Stimulated activated CD8-positive, alpha-beta memory T cell treated with anti-CD3 and anti-CD28 coated beads, Interleukin-12 subunit alpha, Interleukin-12 subunit beta, amount 100 ng/mL, for 24 hours (primary cell): ENCODE results near the gene RFX2.
"Not testable (repeated sequence)": the region's sequence is repeated elsewhere in the genome, so short reads cannot be mapped to it uniquely, and the experiment has no call there.

Experiments
- DNase-seq: peaks from one replicate; pipeline ENCODE4 v3.0.0-alpha.2; 2020; ENCODE audit errors: extremely low read depth

The RFX2 gene

DNA sequence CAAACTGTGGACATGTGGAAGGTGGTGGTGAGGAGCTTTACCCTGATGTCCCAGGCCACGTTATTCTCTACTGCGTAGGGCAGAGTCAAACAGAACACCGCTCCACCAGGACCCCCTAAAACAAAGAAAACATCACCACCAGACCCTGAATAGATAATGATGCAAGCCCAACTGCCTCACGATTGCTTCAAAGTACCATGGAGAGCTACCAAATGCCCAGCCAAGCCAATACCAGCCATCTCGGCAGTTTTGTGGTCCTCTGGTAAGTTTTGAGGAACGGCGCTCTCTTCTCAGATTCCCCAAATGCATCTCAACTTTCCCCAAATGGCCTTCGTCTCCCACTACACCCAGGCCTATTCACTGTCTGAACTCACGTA, 138.0 kb downstream of the RFX2 start:
- no peak for DNase-seq

DNA sequence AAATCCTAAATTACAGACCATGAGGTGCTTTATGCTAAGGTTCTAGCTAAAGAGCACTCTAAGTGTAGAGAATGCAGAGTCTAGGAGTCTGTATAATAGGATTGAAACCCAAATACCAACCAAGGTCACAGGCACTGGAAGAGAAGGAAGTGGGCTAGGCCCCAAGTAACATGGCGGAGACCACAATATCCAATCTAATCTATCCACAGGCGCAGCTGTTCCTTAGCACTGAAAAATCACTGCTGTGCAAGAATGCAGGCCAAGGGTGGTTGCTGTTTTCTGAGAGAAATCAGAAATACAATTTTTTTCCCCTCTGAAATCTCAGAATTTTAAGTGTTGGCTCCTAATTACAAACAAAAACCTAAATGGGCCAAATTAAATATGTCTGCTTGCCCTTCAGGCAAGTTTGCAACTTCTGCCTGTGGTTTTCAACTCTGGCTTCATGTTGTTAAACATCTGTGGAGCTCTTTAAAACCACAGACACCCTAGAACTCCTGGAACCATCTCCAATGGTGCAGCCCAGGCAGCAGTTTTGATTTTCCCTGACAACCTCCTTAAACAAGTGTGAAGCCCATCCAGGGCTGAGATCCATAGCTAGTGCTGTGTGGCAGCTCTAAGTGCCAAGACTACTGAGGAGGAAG, 138.5 kb downstream of the RFX2 start:
- no peak for DNase-seq

DNA sequence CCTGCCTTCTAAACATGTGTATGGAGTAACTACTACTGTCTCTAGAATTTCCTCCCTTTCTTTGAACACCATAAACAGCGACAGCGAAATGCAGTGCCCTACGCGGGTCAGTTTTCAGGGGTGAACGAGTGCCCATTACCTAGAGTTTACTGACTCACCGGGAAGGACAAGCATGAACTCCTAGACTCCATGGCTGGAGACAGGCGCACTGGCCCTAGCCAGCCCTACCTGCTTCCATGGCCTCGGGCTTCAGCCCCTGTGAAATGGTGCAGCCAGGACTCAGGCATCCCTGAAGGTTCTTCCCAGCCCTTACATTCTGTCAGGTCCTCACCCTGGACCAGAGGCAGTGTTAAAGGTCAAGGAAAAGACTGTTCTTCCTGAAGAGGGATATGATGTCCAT, 140.8 kb downstream of the RFX2 start:
- no peak for DNase-seq

DNA sequence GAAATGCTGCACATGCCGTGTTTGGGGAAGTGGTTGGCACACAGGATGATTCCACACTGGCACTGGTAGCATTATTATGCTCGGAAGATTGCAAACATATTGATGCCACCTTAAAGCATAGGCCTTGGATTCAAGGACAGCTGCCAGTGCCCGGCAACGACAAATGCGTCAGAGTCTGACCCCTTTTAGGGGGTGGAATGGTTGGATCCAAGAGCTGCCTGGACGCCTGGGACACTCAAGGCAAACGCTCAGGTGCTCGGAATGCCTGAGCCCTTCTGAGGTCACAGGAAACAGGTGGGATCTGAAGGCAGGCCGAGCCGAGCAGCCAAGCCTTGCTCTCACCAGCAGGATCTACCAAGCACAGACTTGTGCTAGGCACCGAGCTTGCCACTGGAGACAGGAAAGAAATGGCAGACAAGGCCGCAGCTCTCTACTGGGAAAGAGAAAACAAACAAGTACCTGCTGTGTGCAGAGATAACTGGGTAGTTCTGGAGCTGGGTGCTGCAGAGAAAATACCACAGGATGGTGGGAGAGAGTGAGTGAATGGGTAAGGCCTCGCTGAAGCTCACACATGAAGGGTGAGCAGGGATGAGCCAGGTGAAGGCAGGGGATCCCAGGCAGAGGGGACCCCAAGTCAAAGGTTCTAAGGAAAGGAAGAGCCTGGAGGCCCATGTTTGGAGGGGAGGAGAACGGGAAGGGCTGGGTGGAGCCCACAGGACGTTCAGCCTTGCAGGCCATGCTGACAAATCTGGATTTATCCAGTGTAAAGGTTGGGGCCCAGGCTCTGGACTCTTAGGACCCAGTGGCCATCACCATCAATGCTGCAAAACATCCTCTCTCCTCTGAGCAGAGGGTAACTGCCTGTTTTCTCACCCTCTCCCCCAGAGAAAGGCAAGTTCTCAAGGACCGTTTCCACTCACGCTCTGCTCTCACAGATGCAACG, 141.6 kb downstream of the RFX2 start:
- no peak for DNase-seq

DNA sequence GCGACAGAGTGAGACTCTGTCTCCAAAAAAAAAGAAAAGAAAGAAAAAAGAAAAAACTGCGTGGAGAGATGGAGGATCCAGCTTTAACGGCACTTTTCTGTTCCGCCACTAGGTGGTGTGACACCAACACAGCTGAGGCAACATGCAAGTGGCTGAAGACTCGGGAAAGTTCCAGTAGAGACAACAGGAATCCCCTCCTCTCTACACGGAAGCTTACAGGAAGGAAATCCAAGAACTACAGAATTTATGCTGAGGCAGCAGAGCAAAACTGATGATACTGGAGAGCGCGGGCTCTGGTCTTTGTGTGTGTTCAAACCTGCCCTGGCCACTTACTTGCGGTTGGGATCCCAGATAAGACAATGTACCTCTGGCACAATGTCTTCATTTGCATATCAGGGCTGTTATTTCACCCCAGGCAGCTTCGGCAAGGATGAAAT, 142.3 kb downstream of the RFX2 start:
- no peak for DNase-seq

DNA sequence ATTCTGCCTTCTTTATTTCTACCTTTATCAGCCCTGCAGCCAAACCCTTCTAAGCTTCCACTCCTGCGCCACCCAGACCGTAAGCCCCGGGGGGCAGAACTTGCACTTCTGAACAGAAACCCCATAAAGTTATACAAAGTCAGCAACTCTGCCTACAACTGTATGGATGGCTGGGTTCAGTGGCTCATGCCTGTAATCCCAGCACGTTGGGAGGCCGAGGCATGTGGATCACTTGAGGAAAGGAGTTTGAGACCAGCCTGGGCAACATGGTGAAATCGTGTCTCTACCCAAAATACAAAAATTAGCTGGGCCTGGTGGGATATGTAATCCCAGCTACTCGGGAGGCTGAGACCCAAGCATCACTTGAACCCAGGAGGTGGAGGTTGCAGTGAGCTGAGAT, 142.7 kb downstream of the RFX2 start:
- DNase-seq = no peak

DNA sequence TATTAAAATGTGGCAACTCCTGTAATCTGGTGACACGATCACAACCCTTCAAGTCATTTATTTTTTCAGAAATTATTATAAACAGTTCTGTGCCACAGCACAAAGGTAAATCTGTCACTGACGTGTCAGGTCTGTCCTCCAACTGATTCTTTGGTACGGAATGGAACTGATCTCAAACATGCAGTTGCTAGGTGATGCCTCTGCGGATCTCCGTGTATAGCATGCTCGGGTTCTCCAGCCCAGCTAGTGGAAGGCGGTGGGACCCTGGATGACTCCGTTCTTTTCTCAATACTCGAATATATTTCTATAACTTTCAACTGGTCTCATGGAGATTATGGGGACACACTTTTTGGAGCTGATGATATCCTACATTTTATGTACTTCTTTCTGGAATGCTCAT, 143.4 kb downstream of the RFX2 start:
- DNase-seq = no peak

DNA sequence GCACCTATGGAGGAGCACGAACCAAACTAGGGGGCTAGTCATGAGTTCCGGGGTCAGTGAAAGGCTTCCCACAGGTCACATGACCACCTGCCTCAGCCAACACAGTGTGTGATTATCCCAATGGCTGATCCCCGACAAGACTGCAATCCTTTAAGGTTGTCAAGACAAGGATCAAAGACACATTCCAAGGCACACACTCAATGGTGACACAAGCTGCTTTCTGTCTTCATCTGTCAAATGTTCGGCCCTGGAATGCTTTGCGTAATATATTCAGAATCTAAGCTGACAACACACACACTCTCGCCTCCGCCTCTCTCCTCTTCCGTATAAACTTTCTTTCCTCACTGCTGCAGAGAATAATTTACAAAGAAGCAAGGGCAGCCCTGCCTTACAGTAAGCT, 144.1 kb downstream of the RFX2 start:
- DNase-seq = no peak

DNA sequence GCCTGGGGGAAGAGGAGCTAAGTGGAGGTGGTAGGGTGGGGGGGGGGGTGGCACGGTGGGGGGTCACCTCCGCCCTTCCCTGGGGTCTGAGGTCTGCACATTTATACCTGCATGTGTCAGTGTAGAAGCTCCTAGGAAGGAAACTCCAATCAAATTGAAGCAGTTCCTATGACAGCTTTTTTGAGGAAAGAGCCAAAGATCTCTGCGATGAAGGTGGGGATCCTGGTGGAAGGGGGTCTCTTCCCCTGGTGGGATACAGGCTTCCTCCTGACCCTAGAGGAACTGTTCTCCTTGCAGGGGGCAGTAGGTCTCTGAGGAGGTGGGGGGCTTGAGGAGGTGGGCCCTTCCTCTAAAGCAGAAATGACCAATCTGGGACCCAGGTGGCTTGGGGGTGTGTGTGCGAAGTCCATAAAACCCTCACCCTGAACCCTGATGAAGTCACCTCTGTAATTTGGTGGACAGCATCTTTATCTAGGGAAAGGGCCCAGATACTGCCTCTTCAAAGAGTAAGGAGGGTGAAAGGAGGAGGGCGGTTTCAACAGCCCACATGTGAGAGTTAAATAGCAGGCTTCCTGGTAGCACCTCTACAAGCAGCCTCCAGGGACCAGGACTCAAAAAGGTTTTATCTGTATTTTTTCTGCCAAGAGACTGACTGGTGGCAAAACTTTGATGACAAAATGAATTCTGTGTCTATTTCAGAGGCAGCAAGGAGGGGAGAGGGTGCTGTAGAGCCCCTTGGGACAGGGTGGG, 145.3 kb downstream of the RFX2 start:
- DNase-seq = no peak

DNA sequence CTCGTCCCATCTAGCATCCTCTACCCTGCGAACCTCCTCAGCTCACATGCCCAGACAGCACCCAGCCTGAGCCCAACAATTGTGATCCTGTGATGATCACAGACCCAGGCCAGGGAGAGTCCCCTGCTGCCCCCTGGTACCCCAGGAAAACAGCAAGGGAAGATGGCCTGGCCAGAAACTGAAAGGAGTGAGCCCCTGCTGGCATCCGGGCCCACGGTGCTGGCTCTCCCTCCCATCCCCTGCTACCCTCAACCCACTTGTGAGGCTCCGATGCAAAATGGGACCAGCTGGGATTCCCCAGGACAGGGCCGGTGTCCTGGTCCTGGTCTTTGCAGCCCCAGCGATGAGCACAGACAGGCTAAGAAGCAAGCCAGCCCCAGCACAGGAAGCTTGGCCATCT, 146.4 kb downstream of the RFX2 start:
- DNase-seq = no peak

DNA sequence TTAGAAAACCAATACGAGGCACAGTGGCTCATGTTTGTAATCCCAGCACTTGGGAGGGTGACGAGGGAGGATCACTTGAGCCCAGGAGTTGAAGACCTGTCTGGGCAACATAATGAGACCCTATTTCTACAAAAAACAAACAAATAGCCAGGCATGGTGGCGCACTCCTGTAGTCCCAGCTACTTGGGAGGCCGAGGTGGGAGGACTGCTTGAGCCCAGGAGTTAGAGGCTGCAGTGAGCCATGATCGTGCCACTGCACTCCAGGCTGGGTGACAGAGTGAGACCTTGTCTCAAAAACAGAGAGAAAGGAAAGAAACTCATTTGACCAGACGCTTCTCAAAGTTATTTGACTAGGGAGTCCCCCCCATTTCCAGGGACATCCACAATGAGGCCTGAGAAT, 147.0 kb downstream of the RFX2 start:
- DNase-seq = not testable (repeated sequence)

DNA sequence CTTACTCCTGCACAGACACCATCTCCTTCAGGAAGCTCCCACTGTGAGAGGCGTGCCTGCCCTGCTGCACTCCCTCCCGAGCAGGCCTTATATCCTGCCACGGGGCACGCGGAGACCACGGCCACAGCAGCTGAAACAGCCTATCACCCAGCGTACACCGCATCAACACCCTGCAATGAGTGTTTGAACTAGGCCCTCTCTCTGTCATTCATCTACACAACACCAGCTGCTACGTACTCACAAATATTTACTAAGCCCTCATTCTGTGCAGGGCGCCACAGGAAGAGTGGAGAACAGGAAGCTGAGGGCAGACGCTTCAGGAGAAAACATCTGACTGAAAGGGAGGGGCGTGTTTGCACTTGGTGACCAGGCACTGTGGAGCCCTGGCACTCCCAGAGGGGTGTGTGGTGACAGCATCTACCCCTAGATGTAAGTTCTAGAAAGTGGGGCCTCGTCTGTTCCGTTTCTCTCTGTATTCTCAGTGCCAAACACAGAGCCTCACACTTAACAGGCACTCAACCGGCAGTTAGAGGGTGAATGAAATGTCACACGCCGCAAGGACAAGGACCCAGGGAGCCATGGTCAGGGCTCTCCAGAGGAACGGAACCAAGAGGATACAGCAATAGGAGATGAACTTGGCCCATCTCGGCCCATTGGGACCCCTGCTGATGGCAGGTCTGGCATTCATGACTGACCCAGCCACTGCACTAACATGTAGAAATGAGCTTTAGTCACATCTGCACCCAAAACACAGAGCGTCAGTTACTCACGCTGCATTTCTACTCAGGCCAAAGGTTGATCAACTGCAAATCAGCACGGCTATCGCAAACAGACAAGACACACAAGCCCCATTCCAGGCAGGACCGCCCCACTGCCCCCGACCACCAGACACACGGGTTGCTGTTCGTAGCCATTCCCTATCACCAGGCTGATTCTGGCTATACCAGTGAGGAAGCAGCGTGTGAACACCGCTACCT, 148.0 kb downstream of the RFX2 start:
- DNase-seq = no peak

DNA sequence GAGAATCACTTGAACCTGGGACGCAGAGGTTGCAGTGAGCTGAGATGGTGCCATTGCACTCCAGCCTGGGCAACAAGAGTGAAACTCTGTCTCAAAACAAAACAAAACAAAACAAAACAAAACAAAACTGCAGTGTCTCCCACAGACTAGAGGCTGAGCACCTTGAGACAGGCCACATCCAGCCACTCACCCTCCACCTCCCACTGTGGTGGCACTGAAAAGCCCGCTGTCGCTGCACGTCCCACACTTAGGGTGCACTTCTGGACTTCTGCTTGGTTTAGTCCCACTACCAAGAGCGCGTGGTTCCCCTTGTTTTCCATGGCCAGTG, 148.7 kb downstream of the RFX2 start:
- not testable (repeated sequence) for DNase-seq

DNA sequence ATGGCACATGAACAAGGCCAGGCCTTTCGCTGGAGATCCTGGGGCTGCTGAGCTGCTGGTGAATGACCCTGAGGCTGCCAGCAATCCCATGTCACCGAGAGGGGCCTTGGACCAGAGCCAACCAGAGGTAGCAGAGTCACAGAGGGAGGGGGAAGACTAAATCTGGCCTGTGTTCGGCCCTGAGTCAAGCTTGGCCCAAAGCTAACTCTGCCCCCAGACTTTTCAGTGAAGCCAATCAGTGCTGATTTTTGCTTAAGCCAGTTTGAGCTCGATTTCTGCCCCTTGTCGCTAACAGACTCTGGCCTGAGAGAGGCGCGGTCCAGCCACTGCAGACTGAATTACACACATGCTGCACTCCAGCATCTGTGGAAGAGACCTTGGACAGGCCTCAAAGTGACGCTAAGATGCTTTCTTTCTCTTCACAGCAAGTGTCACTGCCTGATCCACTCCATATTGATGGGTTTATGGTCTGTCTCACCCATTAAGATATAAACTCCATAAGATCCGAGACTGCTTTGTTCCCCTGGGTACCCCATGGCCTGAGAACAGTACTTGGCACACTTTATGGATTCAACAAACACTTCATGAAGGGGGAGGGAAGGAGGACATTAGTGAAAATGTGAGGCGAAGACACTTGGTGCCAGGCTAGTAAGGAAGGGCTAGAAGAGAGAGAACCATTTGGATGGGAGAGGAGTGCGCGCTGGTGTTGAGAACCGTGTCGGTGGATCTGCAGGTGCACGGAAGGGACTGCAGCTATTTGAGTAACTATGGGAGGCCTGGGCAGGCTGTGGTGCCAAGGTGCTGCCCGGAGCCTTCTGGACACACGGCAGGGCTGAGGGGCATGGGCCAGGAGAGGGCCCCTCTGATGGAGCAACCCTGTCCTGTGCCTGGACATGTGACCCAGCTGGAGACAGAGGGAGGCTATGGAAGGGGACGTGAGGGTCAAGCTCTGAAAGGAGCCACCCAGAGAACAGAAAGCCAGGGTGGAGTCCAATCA, 150.0 kb downstream of the RFX2 start:
- no peak for DNase-seq

DNA sequence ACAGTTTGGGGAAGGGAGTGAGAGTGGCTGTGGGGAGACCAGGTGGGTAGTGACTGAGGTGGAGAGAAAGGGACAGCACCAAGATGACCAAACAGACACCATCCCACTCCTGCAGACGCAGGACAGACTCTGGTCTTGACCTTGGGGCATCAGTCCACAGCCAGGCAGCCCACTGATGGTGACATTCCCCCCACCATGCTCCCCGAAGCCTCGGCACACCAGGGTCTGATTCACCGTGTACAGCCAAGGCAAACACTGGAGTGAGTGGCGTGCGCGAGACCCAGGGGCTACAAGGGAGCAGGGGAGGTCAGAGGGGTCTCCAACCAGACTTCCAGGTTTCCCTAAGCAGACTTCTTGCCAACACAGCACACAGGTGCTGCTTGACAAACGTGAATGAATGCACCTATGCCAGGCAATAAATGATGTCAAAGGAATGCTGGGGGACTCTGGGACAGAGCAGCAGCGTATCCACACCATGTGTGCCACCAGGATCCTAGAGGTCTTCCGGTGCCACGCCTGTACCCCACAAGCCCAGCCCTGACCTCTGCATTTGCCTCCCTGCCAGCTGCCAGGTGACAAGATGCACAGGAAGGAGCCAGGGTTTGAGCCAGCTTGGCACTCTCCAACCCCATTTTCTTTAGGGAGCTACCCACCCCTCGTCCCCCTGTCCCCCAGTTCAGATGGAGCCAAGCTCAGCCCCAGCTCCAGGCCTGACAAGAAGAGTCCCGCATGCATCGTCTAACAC, 150.9 kb downstream of the RFX2 start:
- no peak for DNase-seq

DNA sequence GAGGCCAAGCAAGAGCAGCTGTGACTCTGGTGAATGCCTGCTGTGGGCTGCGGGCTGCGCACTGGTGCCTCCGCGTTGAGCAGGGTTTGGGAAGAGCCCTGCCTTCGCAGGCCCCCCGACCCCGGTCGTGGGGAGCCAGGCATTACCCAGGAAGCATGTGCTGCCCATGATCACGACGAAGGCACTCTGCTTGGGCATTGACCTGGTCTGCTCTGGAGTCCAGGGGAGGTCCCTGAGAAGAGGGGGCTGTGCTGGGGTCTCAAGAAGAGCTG, 151.5 kb downstream of the RFX2 start:
- DNase-seq = no peak

DNA sequence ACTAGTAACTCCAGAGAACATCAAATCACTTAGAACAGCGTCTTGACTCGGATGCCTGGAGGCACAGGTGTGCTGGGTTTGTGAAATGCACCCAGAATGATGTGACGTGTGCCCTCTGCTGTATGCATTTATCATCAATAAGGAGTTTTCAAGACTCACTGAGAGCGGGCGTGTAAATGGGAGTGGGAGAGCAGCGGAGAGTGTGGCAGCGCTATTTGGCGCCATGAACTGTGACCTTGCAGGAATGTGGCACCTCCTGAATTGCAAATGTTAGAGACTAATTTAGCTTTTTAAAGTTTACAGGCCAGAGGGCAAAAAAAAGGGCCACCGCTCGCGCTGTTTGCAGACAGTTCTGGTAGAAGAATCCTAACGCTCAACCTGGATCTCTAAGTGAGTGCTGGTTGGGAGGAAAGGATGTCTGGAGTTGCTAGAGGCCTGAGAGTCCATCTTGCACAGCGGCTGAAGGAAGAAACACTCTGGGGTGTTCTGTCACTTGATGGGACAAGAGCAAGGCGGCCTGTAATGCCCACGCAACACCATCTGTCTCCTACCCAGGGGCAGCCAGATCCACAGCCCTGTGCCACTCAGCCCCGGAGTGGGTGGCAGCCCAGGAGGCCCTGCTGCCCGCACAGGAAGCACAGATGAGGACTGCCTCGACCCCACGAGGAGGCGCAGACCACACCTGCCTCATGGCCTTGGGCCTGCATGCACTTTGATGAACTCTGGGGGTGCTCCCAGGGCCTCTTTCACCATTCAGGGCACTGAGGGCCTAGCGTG, 152.0 kb downstream of the RFX2 start:
- no peak for DNase-seq

DNA sequence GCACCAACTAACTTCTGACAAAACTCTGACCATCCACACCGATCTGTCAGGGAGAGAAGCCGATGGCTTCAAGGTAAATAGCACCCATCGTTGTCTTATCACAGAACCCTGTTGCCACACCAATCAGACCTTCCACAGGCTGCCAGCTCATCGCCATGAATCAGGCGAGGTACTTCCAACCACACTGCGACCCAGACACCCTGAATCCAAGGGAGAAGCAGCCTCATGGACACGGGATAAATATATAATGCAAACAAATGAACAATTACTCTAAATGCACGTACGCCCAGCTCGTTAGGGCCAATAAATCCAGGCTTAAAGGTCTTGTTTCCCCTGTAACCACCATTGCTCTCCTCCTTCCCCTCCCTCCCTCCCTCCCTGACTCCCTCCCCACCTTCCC, 153.1 kb downstream of the RFX2 start:
- no peak for DNase-seq

DNA sequence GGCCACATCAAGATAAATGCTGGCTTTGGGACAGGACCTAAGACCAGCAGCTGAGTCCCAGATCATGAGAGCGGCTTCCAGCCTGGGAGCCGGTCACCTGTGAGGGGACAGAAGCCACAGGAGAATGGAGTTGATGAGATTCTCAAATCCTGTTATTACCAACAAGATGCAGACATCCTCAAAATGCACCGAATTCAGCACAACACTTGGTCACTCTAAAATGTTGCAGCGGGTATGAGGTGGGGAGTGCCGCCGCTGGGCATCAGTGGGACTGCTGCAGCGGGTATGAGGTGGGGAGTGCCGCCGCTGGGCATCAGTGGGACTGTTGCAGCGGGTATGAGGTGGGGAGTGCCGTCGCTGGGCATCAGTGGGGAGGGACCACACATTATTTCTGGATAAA, 153.6 kb downstream of the RFX2 start:
- DNase-seq = no peak
